ENCODE results near the gene CWC22.
A peak's percentile ranks its signal among the peaks of the same experiment; 100 is the strongest.
"Not testable (repeated sequence)": the region's sequence is repeated elsewhere in the genome, so short reads cannot be mapped to it uniquely, and the experiment has no call there.

CWC22 gene

DNA sequence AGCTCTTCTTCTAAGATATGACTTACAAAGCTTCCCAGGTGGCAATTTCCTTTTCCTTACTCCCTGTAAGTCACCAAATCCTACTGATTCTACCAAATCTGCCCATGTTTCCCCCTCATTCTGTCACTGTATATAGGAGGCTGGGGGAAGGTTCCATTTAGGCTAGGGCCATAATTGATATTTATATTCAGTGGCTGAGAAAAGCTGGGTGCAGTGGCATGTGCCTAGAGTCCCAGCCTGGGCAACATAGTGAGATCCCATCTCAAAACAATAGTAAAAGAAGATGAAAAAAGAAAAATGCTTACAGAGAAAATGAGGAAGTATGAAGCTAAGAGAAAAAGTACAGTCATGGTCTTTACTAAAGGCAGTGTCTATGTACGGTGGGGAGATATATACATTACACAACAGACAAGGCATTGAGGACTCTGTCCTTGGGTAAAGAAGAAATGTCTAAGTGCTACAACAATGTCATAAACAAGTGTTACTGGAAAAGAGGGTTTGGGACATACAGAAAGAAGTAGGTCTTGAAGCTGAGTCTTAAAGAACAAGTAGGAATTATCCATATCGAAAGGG lies 4.8 kb downstream of the CWC22 start:
- DNase-seq: no peak

GRCh38 chr2:180001726-180002125 lies 5.4 kb downstream of the CWC22 start:
- no peak for DNase-seq

- no peak for DNase-seq
These were observed 6.7 kb downstream of the CWC22 start for GRCh38 chr2:180000434-180000833.

GRCh38 chr2:179999000-179999399 lies 8.1 kb downstream of the CWC22 start:
- DNase-seq: no peak

DNA sequence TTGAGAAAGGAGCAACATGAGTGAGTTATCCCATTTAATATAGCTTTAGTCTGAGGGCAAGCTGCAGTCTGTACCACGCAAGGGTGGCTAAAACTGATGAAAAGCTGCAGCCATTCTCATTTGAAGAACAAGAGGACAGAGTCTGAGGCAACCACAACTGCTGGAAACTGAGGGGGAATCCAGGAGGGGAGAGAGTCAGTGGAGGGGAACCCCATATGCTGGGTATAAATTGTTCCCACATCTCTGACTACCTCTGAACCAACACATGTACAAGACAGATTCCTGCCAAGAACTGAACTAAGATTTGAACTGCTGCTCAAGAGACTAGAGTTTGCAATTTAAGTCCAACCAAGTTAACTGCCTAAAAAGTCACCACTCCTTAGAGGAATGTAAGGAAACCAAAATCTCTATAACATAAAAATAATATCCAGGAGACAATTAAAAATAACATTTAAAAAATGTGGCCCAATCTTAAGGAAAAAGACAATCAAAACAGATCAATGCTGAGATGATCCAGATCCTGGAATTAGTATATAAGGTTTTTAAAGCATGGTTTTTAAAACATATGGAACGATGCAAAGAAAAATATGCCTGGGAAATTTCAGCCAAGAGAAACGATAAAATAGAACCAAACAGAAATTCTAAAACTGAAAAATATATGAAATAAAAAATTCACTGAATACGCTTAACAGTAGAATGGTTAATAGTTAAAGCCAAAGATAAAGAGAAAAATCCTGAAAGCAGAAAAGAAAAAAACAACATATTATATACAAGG lies 11.2 kb downstream of the CWC22 start:
- DNase-seq: no peak

GRCh38 chr2:179991344-179991743 lies 15.8 kb downstream of the CWC22 start:
- DNase-seq: peak; percentile 30

GRCh38 chr2:179990676-179991317 lies 16.3 kb downstream of the CWC22 start:
- DNase-seq: no peak

- DNase-seq: no peak
These were observed 19.2 kb downstream of the CWC22 start for GRCh38 chr2:179987916-179988315.

GRCh38 chr2:179985163-179985820 lies 21.8 kb downstream of the CWC22 start:
- DNase-seq: peak; percentile 19

DNA sequence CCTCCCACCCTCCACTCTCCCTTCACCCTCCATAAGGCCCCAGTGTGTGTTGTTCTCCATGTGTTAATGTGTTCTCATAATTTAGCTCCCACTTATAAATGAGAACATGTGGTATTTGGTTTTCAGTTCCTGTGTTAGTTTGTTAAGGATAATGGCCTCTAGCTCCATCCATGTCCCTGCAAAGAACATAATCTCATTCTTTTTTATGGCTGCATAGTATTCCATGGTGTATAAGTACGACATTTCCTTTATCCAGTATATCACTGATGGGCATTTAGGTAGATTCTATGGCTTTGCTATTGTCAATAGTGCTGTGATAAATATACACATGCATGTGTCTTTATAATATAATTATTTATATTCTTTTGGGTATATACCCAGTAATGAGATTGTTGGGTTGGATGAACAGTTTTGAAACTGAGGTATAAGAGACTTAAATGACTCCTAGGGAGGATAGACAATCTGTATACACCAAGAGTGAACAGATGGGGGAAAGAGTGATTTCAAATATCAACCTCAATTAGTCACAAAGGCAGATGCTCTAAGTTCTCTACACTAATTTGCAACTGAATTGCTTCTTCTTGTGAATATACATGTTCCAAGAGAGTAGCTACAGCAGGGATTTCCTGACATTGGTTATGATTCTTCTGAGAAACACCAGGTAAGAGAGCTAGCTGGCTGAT lies 23.7 kb downstream of the CWC22 start:
- no peak for DNase-seq

- no peak for DNase-seq
These were observed 26.0 kb downstream of the CWC22 start for GRCh38 chr2:179981085-179981484.

DNA sequence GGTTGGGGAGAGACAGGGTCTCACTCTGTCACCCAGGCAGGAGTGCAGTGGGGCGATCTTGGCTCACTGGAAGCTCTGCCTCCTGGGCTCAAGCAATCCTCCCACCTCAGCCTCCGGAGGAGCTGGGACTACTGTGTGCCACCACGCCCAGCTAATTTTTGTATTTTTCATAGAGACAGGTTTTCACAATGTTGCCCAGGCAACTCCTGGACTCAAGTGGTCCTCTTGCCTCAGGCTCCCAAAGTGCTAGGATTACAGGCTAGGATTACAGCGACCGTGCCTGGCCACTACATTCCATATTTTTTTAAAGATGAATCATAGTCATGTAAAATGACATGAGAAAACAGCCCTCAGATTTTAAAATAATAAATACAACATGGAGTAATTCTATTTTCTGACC lies 32.3 kb downstream of the CWC22 start:
- DNase-seq: no peak

DNA sequence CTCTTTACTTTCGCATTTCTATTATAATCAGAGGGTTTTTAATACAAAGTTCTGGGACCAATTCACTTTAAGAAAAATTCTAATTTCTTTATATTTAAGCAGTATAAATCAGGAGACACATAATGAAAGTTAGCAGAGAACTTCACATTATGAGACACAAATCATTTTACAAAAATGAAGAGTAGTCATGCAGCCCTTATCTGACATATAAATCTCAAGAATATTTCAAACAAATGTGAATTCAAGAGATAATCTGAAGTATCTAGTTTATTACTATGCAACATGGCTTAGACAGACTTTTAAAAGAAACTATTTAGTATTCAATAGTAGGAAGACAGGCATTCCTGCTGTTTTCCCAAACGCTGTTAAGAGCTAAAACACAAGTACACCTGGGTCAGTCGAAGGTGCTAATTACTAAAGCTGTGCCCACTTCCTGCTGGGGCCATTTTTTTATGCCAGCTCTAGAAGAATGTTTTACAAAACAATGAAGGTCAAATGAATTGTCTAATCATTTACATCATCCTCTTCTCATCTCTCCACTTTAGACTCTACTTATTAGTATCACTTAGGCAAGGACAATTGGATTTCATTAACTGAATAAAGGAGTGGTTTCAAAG lies 40.2 kb downstream of the CWC22 start:
- DNase-seq: no peak

DNA sequence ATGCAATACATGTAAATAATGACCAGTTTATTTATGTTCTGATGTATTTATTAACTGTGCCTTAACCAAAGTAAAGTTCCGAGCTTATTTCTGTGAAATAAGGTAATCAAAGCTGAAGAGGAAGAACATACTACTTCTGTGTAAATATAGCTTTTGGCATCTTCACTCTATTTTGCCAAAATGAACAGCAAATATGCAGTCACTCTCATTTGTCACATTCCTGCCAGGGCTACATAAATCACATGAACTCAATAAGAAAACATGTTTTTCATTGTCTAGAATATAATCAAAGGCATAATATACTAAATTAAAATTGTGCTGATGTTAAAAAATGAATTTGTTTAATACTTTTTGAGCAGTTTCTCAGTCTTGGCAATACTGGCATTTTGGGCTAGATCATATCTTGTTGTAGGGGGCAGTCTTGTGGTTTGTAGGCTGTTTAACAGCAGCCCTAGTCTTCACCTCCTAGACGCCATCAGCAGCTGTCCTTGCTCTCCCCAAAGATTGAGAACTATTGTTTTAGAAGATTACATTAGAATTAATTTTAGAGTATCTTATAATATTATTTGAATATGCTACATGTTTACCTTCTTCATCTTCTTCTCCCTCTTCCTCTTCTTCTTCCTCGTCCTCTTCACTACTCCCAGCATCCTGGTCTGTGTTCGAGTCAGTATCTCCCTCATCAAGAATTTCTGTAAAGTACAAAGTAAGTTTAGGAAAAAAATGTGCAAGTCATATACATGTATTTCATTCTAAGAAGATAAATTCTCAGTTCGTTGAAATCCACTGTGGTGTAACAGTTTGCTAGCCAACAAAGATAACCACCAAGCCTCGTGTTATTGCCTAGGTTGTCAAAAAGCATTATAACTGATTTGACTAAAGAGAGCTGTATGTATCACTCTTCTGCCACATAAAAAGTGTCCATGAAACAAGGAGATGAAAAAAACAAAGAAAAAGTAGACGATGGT lies 41.5 kb downstream of the CWC22 start:
- DNase-seq: peak; percentile 77

GRCh38 chr2:179963626-179964025 lies 43.5 kb downstream of the CWC22 start:
- no peak for DNase-seq

- DNase-seq: not testable (repeated sequence)
These were observed 48.8 kb downstream of the CWC22 start for GRCh38 chr2:179958251-179958650.

DNA sequence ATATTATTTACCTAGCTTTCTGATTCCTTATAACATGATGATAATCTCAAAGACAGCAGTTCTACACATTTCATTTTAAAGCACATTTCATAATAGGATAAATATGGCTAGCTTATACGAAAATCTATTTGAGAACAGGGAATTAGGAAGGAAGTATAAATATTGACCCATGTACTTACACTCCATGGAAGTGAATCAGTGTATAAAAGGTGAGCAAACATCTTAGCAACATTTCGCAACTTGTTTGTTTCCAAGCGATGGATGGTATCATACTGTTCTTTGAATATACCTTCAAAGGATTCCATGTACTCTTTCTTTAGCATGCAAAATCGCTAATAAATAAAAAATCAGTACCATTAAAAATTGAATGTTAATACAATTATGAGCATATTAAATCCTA lies 53.1 kb downstream of the CWC22 start:
- DNase-seq: no peak

- no peak for DNase-seq
These were observed 53.7 kb downstream of the CWC22 start for GRCh38 chr2:179953359-179953758.

- DNase-seq: no peak
These were observed 54.4 kb downstream of the CWC22 start for GRCh38 chr2:179952658-179953057.

- no peak for DNase-seq
These were observed 55.4 kb downstream of the CWC22 start for GRCh38 chr2:179951680-179952079.

GRCh38 chr2:179950391-179950790 lies 56.7 kb downstream of the CWC22 start:
- DNase-seq: no peak
